HG02678 (cell line): ENCODE results near the gene TTC24.

Source experiments
- ATAC-seq: cut with Tn5 transposase; IDR thresholded peaks from one replicate; pipeline ENCODE4 v1.9.1; 2021; ENCODE audit warnings: mild to moderate bottlenecking, moderate library complexity; ENCODE audit not compliant: unreplicated experiment

The TTC24 gene

DNA sequence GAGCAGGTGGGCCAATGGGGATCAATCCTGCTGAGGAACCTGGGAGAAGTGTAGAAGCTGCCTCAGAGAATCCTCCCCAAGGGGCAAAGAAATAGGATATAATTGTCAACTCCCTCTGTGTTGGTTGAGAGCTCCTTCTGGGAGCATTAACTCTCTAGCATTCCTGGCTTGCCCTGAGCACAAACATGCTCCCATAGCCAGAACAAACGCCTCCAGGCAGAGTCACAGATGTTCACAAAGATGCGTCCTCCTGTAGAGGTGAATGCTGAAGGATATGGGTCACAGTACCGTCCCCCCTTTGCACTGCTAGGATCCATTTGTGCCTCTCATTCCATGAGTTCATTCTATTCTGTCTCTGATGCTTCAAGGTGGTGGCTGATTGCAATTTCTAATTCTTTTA lies 52.8 kb downstream of the TTC24 start:
- no peak for ATAC-seq
